Keratinocyte (primary cell): ENCODE results near the gene IER3. TPM values are rescaled to one million over a fixed set of nuclear protein-coding genes. Genes with fewer than 3 reads are reported as not detected.
A peak's percentile ranks its signal among the peaks of the same experiment; 100 is the strongest.

ENCODE experiments used
- DNase-seq: peaks from one replicate; pipeline ENCODE4 v3.0.0-alpha.2; 2011; ENCODE audit warnings: low read depth, missing footprints, low spot score
- FAIRE-seq: peaks from 2 replicates; lab custom pipeline; 2011; peaks lifted over from hg19 to GRCh38; lab: Jason Lieb, UNC
- H2AFZ ChIP-seq: 2 replicates; pipeline ENCODE4 v1.6.0; 2012; ENCODE audit warnings: low read length, control low read depth, inconsistent platforms; ENCODE audit not compliant: control insufficient read depth
- H3K27ac ChIP-seq: 2 replicates; pipeline ENCODE4 v1.5.1; 2011; ENCODE audit warnings: low read length; ENCODE audit not compliant: control insufficient read depth, insufficient read depth
- H3K27me3 ChIP-seq: 3 replicates; pipeline ENCODE4 v1.6.0; 2011; ENCODE audit warnings: low read length; ENCODE audit not compliant: control insufficient read depth, insufficient read depth; ENCODE audit errors: extremely low read depth
- H3K36me3 ChIP-seq, 2 experiments: 2 replicates in 1 of 2; 3 replicates in 1 of 2; pipeline ENCODE4 v1.5.1; 2011; ENCODE audit warnings: low read length in 2 of 2, mild to moderate bottlenecking in 1 of 2; ENCODE audit not compliant: control insufficient read depth in 2 of 2, insufficient read depth in 2 of 2; ENCODE audit errors: extremely low read depth in 1 of 2
- H3K4me1 ChIP-seq: 3 replicates; pipeline ENCODE4 v1.5.1; 2011; ENCODE audit warnings: low read length; ENCODE audit not compliant: control insufficient read depth, insufficient read depth; ENCODE audit errors: extremely low read depth
- H3K4me2 ChIP-seq: 3 replicates; pipeline ENCODE4 v1.6.0; 2011; ENCODE audit warnings: low read depth, low read length; ENCODE audit not compliant: control insufficient read depth, insufficient read depth; ENCODE audit errors: extremely low read depth
- H3K4me3 ChIP-seq, 3 experiments: fragments of 200-600 bp in 1 of 3; sonication (generic) in 1 of 3; 2 replicates in 2 of 3; 3 replicates in 1 of 3; pipeline ENCODE4 v1.5.1; 2011 to 2016; ENCODE audit warnings: low read length in 3 of 3, mild to moderate bottlenecking in 3 of 3, control low read depth in 2 of 3, inconsistent platforms in 1 of 3, low read depth in 1 of 3, mixed read lengths in 1 of 3, mixed run types in 1 of 3, moderate library complexity in 1 of 3; ENCODE audit not compliant: control insufficient read depth in 2 of 3, insufficient read depth in 2 of 3; ENCODE audit errors: extremely low read depth in 1 of 3
- H3K79me2 ChIP-seq: 2 replicates; pipeline ENCODE4 v1.6.0; 2012; ENCODE audit warnings: low read length; ENCODE audit not compliant: control insufficient read depth, insufficient read depth
- H3K9ac ChIP-seq: 3 replicates; pipeline ENCODE4 v1.6.0; 2011; ENCODE audit warnings: low read length; ENCODE audit not compliant: control insufficient read depth, insufficient read depth; ENCODE audit errors: extremely low read depth
- H3K9me1 ChIP-seq: 3 replicates; pipeline ENCODE4 v1.6.0; 2011; ENCODE audit warnings: low read length; ENCODE audit not compliant: control insufficient read depth, insufficient read depth; ENCODE audit errors: extremely low read depth
- H3K9me3 ChIP-seq: 2 replicates; pipeline ENCODE4 v1.5.1; 2012; ENCODE audit warnings: low read depth, low read length; ENCODE audit not compliant: control insufficient read depth
- H4K20me1 ChIP-seq: 3 replicates; pipeline ENCODE4 v1.6.0; 2011; ENCODE audit warnings: low read length; ENCODE audit not compliant: control insufficient read depth, insufficient read depth; ENCODE audit errors: extremely low read depth
- CTCF ChIP-seq, 3 experiments: IDR thresholded peaks in 1 of 3; conservative IDR thresholded peaks in 1 of 3; optimal IDR thresholded peaks in 1 of 3; 2 replicates in 2 of 3; 3 replicates in 1 of 3; pipeline versions ENCODE3 to v1.5.1; 2011; ENCODE audit warnings: low read length in 3 of 3, mild to moderate bottlenecking in 3 of 3, moderate library complexity in 2 of 3, control low read depth in 1 of 3, inconsistent platforms in 1 of 3; ENCODE audit not compliant: insufficient read depth in 2 of 3; ENCODE audit errors: extremely low read depth in 1 of 3
- EZH2 ChIP-seq: IDR thresholded peaks from one replicate; pipeline ENCODE4 v1.6.1; 2012; ENCODE audit warnings: inconsistent platforms, mild to moderate bottlenecking, low read length, moderate library complexity
- dilution Hi-C: fragments of 300-500 bp; cut with MboI; formaldehyde crosslinking; loops from one replicate; pipeline ENCODE4 v1.7.0; 2020; ENCODE audit warnings: low sequenced_read_pairs; ENCODE audit not compliant: extremely low pct_ligation_motif_present
- polyA plus RNA-seq, 5 experiments: library from polyadenylated mRNA; depleted of rRNA in 3 of 5; stranded (reverse) in 3 of 5; stranded (forward) in 1 of 5; unstranded in 1 of 5; fragments of >200 nt; gene quantifications; 1 replicate in 1 of 5; 2 replicates in 3 of 5; 3 replicates in 1 of 5; pipeline versions ENCODE4 v1.2.1 to v1.2.3, GENCODE V29; 2011 to 2012; ENCODE audit warnings: missing spikeins in 2 of 5, low read depth in 1 of 5, low replicate concordance in 1 of 5

IER3 gene
- polyA plus RNA-seq, 1 donor (not counting 4 experiments of a cell fraction or from before 2014, with no cell fraction given), result 277 TPM

DNA sequence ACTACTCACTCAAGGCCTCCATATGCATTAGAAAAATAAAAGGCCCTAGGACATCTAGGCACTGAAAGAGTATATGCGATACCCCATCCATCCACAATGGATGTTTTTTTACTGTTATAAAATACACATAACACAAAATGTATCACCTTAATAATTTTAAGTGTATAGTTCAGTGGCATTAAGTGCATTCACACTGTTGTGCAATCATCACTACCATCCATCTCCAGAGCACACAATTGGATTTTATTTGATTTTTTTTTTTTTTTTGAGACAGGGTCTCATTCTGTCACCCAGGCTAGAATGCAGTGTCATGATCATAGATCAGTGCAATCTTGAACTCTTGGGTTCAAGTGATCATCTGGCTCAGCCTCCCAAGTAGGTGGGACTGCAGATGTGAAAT lies 30.1 kb downstream of the IER3 start:
- dilution Hi-C loops, result no loop called here
- Histone ChIP-seq H3K9me3 (no peaks in the 10 kb centered on the region), H3K27ac (no peak overlapping the region), H3K4me1 (peaks cover 22% of the 10 kb centered on the region), H4K20me1 (no peaks in the 10 kb centered on the region), H3K4me2 (no peak overlapping the region), H3K9me1 (no peaks in the 10 kb centered on the region), H3K27me3 (no peaks in the 10 kb centered on the region), H3K79me2 (peaks cover 5% of the 10 kb centered on the region), H3K36me3 (peaks cover 15 to 18% of the 10 kb centered on the region in 2 experiments), H2AFZ (no peak overlapping the region), H3K9ac (no peak overlapping the region), H3K4me3 (no peak overlapping the region)
- FAIRE-seq (no peak), DNase-seq (no peak)
- TF ChIP-seq CTCF (optimal IDR thresholded peaks at IDR 0.05 in 1 of 3, IDR thresholded peaks at IDR 0.05 in 1 of 3, conservative IDR thresholded peaks at IDR 0.05 in 1 of 3; ENCODE audit: extremely low read depth in 1 of 3, insufficient read depth in 2 of 3, low read length in 3 of 3) (no peak), EZH2 (no peak)

DNA sequence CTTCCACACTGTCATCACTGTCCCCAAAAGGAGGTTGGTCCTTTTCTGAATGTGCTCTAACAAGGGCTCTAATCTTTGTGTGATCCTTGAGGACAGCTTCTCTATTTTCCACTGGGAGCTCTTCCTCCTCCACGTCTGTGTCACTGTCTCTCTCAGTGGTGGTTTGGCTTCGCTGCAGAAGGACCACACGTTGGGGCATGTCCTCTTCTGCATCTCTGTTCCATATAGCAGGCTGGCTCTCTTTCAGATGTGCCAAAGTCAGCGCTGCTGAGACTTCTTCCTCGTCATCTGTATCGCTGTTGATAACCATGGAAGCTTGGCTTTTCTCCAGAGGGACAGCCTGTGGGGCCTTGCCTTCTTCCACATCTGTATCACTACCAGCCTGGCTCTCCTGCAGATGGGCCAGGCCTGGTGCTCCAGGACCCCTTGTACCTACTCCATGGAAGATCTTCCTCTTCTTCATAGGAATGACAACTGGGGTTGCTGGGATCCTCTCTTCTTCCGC lies 31.9 kb downstream of the IER3 start:
- Histone ChIP-seq H2AFZ (no peak overlapping the region), H3K9ac (no peak overlapping the region), H3K36me3 (peaks cover 15 to 25% of the 10 kb centered on the region in 2 experiments), H3K27me3 (no peaks in the 10 kb centered on the region), H3K4me2 (peak overlapping the region; percentile 20), H3K4me3 (no peak overlapping the region), H3K9me1 (no peaks in the 10 kb centered on the region), H4K20me1 (no peaks in the 10 kb centered on the region), H3K4me1 (peaks cover 15% of the 10 kb centered on the region), H3K79me2 (peaks cover 4% of the 10 kb centered on the region), H3K9me3 (no peaks in the 10 kb centered on the region), H3K27ac (no peak overlapping the region)
- DNase-seq (no peak), FAIRE-seq (peak; percentile 32)
- dilution Hi-C loops, result no loop called here
- TF ChIP-seq EZH2, result no peak
- no peak for TF ChIP-seq CTCF (optimal IDR thresholded peaks at IDR 0.05 in 1 of 3, IDR thresholded peaks at IDR 0.05 in 1 of 3, conservative IDR thresholded peaks at IDR 0.05 in 1 of 3; ENCODE audit: extremely low read depth in 1 of 3, insufficient read depth in 2 of 3, low read length in 3 of 3)
